ENCODE measurements around the gene SLC8A1. TPM values are rescaled to one million over a fixed set of nuclear protein-coding genes. Genes with fewer than 3 reads are reported as not detected.

Gene SLC8A1
- total and polyA plus RNA-seq, 8 donors: 0.31 to 105 (median 14.0) TPM

DNA sequence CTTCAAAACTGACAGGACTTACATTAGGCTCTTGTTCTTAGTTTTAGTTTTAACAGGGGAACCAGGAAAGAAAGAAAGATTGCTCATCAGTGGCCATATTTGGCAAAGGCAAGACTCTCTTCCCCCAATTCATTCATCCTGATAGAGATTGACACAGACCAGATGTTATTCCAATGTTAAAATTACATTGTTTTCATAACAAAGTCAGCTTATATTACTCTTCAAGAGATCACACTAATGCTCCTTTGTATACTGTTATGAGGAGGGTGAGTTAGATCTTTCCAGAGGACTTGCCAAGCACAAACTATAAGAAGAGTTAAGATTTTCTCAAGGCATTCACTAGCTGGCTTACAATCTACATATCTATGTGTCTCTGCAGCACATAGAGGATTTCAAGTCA, 252.1 kb downstream of the SLC8A1 start:
- Histone ChIP-seq H3K9me3 (no peaks in the 10 kb centered on the region), H3K36me3 (no peaks in the 10 kb centered on the region), H3K4me1 (peaks cover 0 to 20% (median 4%) of the 10 kb centered on the region in 4 donors), H3K27me3 (no peaks in the 10 kb centered on the region), H3K27ac (no peak overlapping the region), H3K4me3 (no peak overlapping the region)
- peak in 1 of 2 donors; percentile 57 for DNase-seq
- TF ChIP-seq EP300 (IDR thresholded peaks at IDR 0.05): no peak
- TF ChIP-seq, protein P1, sequence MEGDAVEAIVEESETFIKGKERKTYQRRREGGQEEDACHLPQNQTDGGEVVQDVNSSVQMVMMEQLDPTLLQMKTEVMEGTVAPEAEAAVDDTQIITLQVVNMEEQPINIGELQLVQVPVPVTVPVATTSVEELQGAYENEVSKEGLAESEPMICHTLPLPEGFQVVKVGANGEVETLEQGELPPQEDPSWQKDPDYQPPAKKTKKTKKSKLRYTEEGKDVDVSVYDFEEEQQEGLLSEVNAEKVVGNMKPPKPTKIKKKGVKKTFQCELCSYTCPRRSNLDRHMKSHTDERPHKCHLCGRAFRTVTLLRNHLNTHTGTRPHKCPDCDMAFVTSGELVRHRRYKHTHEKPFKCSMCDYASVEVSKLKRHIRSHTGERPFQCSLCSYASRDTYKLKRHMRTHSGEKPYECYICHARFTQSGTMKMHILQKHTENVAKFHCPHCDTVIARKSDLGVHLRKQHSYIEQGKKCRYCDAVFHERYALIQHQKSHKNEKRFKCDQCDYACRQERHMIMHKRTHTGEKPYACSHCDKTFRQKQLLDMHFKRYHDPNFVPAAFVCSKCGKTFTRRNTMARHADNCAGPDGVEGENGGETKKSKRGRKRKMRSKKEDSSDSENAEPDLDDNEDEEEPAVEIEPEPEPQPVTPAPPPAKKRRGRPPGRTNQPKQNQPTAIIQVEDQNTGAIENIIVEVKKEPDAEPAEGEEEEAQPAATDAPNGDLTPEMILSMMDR (IDR thresholded peaks at IDR 0.05): no peak
- TF ChIP-seq POLR2A (IDR thresholded peaks at IDR 0.05): no peak
- no peak for TF ChIP-seq POLR2AphosphoS5 (IDR thresholded peaks at IDR 0.05)
- intact Hi-C loops (cut with DNase I; ENCODE audit: low total_unique reads): no loop called here

DNA sequence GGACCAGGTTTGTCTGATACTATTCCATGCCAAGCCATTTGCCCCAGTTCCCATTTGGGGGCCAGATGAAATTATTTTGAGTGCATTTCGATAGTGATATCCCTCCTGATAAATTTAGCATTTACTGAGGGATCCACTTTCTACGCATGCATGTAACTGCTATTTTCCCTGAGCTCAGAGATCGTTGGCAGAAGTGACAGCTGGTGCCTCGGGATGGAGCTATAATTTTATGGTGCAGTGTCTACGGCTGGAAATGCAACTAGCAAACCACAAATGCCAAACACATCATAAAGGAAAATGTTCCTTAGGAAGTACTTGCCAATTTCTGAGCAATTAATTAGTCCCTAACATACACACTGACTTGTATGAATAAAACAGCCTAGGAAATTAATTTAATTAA, 254.8 kb downstream of the SLC8A1 start:
- Histone ChIP-seq H3K36me3 (no peaks in the 10 kb centered on the region), H3K9me3 (no peaks in the 10 kb centered on the region), H3K27ac (no peak overlapping the region), H3K27me3 (no peaks in the 10 kb centered on the region), H3K4me1 (peaks cover 0 to 11% (median 0%) of the 10 kb centered on the region in 4 donors), H3K4me3 (no peak overlapping the region)
- TF ChIP-seq POLR2A (IDR thresholded peaks at IDR 0.05) (no peak), POLR2AphosphoS5 (IDR thresholded peaks at IDR 0.05) (no peak), EP300 (IDR thresholded peaks at IDR 0.05) (no peak)
- TF ChIP-seq, protein P1 (IDR thresholded peaks at IDR 0.05): no peak
- intact Hi-C loops (cut with DNase I; ENCODE audit: low total_unique reads): no loop called here
- no peak for DNase-seq
- WGBS, 5 donors: 61 to 80% (median 70%) methylated on average over 5 of the region's 5 CpGs

DNA sequence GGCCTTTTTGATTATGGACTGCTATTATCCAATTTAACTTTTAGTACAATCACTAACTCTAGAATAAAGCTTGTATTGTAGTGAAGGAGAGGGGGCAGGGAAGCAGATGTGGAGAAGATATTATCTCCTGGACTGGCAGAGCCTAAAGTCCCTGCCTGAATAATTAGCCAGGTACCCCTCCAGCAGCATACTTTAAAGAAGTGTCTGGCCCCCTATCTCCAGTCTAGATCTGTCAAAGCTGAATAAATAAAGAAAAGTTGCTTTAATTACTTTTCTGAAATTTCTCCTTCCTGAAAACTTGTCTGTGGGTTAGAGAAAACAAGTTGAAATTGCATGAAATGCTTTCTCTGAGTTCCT, 258.2 kb downstream of the SLC8A1 start:
- Histone ChIP-seq H3K27me3 (no peaks in the 10 kb centered on the region), H3K36me3 (no peaks in the 10 kb centered on the region), H3K4me3 (no peak overlapping the region), H3K4me1 (peaks cover 0 to 6% (median 0%) of the 10 kb centered on the region in 4 donors), H3K9me3 (no peaks in the 10 kb centered on the region), H3K27ac (no peak overlapping the region)
- TF ChIP-seq POLR2AphosphoS5 (IDR thresholded peaks at IDR 0.05): no peak
- TF ChIP-seq, protein P1 (IDR thresholded peaks at IDR 0.05): no peak
- TF ChIP-seq POLR2A (IDR thresholded peaks at IDR 0.05): no peak
- no peak for TF ChIP-seq EP300 (IDR thresholded peaks at IDR 0.05)
- intact Hi-C loops (cut with DNase I; ENCODE audit: low total_unique reads): no loop called here
- DNase-seq: no peak

DNA sequence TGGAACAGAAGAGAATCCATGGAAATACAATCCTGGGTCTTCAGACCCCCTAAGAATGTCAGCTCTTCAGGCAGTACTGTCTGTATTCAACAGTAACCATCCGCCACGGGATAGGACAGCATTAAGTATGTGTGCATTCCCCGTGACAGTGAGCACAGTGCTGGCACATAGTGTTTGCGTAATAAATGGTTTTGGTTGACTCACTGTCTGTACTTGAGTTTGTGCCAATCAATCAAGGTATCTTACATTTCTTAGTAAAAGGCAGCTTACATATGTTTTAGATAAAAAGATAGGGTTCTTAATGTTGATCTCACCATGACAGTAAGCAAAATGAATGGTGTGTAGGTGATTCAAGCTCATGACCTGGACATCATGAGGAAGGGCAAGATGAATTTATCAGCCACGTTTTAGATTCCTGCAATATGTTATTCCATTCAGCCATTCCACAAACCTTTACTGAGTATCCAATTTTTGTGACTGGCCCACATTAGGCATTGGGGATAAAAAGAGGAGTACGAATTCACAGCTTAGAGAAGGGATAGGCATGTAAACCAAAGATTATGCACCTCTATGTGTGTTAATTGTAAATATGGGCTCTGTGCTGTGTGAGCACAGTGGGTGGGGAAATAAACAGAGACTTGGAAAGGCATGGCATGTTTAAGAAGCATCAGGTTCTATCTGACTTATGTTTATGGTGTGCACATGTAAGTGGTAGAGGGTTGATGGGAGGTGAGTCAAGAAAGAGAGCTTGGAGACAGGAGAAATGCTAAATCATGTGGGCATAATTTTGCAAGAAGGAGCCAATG, 258.8 kb downstream of the SLC8A1 start:
- 63 to 82% (median 72%) methylated on average over 6 of the region's 6 CpGs for WGBS, 5 donors
- peaks cover 0 to 6% (median 0%) of the 10 kb centered on the region in 4 donors for H3K4me1 ChIP-seq
- intact Hi-C loops (cut with DNase I; ENCODE audit: low total_unique reads): no loop called here

More for the DNA sequence above, 258.8 kb downstream of the SLC8A1 start:
- Histone ChIP-seq H3K27ac (no peak overlapping the region), H3K9me3 (no peaks in the 10 kb centered on the region), H3K27me3 (no peaks in the 10 kb centered on the region), H3K36me3 (no peaks in the 10 kb centered on the region), H3K4me3 (no peak overlapping the region)
- no peak for TF ChIP-seq POLR2AphosphoS5 (IDR thresholded peaks at IDR 0.05)
- TF ChIP-seq EP300 (IDR thresholded peaks at IDR 0.05): no peak
- TF ChIP-seq POLR2A (IDR thresholded peaks at IDR 0.05): no peak
- TF ChIP-seq, protein P1 (IDR thresholded peaks at IDR 0.05): no peak
- no peak for DNase-seq
